Inflammatory macrophage treated with lipopolysaccharide for 4 hours (primary cell): ENCODE results near the gene ANKRD13D.

Experiments
- DNase-seq: peaks from one replicate; pipeline ENCODE4 v3.0.0-alpha.2; 2020

Gene ANKRD13D

DNA sequence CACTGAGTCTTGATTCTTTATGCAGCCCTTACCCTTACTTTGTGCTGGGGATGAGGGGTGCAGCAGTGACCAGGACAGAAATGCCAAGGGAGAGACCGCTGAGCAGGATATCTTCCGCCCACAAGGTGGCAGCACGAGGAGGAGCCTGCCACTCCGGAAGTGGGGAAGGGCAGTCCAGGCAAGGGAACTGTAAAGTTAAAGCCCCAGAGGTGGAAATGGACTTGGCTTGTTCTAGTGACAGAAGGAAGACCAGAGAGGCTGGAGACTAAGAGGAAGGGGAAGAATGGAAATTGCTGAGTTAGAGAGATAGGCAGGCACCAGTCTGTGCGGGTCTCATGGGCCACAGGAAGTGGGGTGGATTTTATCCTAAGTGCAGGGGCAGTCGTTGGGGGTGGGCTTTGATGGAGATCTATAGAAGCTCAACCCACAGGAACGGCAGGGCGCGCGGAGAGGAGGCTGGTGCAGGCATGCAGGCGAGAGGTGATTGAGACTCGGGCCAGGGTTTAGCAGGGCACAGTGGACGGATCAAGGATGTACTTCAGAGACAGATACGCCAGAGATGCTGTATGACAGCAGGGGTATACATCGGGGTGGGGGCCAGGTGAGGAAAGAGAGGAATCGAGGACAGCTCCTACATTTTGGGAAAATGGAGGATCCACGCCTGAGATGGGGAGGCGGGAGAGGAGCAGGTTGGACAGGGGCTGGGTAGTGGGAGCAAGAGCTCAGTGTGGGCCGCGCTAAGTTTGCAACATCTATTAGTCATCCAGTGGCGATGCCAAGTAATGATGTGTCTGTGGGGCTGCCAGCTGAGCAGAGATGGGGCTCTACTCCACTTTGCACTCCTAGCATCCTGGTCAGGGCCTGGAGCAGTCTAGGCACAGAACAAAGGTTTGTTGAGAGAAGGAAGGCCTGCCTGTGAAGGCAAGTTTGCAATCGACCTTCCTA lies 26.1 kb upstream of the ANKRD13D start:
- peak; percentile 86 for DNase-seq

DNA sequence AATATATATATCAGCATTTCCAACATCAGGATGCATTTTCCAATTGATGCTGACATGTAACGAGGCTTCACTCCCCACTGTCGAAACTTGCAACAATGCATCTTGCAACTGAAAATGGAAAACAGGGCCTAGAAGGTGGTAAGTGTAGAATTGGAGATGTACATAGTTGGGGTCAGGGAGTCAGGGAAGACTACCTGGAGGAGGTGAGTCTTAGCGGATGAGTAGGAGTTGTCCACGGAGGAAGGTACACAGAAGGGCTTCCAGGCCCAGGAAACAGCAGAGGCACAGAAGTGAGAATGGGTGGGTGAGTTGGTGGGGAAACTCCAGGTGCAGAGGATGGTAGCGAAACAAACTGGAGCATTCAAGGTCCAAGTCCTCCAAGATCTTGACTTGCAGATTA lies 24.8 kb upstream of the ANKRD13D start:
- DNase-seq: no peak

DNA sequence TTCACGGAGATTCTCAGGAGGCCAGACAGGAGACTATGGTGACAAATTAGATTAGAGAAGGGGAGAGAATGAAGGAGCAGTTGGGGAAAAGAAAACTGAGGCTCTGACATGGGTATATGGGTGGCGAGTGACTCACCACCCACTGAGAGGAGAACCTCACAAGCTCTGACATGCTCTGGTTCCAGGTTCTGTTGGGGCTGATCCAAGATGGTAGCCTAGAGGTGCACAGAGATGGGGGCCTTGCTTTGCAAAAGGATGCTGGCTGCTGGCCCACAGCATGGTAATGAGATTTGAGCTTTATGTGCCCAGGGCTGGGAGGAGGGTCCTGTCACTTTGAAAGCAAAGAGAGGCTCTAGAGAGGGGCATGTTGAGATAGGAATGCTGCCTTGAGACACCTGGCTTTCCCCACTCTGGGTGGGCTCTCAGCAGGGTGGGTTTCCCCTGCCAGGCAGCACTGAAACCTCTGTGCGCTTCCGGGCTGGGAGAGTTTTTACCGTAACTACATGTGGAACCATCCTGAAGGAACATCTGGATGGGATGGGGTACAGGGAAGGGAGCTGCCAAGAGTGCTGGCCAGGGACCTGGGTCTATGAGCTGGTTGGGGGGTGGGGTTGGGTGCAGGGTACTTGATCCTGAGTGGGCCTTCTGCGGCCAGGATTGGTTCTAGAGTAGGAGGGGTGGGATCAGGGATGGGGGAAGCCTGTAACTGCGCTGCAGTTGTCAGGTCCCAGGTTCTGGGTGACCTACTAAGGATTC lies 24.0 kb upstream of the ANKRD13D start:
- DNase-seq: no peak

DNA sequence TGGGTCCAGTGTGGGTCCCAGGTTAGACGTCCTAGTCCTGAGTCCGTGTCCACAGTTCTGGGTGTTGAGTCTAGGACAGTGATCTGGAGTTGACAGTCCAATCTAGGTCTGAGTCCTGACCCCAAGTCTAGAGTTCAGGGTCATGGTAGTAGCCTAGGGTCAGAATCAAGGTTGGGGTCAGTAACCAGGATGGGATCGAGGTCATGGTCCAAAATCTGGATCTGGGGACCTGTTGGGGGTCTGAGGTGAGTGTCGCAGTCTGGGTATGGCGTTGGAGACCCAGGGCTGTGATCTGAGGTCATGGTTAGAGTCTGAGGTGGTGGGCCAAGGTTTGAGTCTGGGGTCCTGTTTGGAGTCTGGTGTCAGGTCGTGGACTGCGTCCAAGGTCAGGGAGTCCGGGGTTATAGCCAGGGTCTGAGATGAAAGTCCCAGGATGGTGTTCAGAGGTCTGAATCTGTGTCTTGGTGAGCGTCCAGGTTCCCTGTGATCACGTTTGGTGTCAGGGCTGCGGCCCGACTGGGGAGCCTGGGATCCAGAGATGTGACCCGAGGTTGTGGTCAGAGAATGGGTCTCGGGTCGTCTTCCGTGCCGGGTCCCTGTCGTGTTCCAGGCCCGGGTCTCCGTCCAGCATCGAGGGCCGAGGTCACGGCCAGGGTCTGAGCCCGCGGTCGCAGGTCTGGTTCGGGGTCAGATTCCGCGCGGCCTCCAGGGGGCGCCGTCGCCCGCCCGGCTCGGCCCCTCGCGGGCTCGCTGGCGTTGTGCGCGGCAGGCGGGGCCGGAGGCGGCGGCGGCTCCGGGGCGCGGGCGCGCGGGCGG lies 23.3 kb upstream of the ANKRD13D start:
- DNase-seq: peak; percentile 75

DNA sequence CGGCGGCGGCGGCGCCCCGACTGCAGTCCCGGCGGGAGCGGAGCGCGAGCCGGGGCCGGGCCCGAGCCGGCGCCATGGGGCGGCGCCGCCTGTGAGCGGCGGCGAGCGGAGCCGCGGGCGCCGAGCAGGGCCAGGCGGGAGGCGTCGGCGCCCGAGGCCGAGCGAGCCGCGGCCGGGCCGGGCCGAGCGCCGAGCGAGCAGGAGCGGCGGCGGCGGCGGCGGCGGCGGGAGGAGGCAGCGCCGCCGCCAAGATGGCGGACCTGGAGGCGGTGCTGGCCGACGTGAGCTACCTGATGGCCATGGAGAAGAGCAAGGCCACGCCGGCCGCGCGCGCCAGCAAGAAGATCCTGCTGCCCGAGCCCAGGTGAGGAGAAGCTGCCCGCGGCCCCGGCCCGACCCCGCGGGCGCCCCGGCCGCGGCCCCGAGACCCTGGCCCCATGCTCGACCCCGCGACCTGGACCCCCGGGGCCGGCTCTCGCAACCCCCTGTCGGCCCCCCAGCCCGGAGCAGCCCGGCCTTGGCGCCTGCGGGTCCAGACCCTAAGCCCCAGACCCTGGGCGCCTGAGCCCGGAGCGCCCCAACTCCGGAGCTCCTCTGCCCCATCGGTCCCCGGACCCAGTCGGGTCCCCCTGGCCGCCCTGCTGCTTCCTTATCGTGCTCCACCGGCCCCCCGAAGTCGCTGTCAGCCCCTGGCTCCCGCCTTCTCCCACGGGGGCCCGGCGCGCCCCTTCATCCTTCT lies 22.5 kb upstream of the ANKRD13D start, which contains the start of gene GRK2:
GRK2 (plus strand) TSS at position 25 of the 739 bp plus-strand sequence; CDS start at position 252, 227 bp downstream.
- DNase-seq: peak; percentile 70

DNA sequence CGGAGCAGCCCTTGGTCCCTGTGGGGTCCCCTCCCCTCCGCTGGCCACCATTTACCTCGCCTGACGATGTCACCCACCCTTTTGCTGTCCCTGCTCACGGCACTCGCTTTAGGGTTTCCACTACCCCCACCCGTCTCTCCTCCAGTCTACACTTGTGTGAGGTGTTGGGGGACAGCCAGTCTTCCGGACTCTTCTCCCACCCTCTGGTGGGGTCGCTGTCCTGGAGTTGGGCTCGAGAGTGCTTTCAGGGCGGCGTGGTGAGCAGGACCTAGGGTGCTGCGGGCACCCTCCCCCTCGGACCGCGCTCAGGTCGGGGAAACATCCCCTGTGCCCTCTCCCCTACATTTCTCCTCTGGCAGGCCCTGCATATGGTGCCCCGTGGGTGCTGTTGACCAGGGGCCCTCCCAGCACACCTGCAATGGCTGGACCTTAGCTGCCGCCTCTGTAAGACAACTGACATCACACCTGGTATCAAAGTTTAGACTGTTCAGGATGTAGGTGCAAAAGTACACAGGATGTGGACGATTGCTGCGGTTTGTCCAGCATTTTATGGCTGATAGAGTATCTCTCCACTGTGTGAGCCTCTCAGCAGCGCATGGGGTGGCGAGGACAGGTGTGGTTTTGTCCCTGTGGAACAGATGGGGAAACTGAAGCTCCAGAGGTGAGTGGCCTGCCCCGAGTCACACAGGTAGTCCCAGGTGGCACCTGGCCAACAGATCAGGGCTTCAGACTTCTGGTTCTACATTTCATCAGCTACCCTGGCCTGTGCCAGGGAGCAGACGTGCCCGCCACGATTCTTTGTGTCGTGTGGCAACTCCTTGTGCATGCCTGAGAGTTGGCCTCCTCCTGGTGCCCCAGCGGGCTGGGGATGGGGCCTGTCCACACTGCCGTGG lies 21.7 kb upstream of the ANKRD13D start:
- no peak for DNase-seq

DNA sequence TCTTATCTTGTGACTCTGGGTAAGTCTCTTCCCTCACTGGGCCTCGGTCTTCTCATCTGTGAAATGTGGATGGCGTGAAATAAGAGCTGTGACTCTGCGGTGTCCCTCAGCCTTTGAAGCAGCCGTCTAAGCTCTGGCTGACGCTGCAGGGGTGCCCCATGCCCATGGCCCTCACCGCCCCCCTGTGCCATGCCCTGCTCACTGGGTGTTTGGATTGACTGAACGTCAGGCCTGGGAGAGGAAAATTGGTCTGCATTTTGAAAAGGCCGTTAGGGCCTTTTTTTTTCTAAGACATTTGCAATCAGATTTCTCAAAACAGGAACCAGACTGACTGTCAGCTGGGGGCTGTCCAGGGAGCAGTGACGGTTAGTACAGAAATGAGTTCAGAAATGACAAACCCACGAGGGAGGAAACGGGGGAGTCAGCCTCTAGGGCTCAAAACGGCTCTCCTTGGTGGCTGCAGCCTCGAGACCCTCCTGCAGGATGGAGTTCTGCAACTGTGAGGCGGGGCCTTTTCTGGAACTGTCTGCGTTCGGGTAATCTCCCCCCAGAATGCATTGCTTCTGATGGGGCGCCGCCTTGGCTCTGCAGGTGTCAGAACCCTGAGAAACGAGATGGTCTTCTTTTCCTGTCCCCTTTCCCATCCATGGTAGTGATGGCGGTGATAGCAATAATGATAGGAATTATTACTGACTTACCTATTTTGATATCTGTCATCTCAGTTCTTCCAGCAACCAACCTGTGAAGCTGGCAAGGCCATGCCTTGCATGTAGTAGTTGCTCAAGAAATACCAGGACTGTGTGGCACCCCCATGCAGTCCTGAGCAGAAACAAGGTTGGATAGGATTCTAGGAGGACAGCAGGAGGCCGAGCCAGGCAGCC lies 20.8 kb upstream of the ANKRD13D start:
- DNase-seq: peak; percentile 91

DNA sequence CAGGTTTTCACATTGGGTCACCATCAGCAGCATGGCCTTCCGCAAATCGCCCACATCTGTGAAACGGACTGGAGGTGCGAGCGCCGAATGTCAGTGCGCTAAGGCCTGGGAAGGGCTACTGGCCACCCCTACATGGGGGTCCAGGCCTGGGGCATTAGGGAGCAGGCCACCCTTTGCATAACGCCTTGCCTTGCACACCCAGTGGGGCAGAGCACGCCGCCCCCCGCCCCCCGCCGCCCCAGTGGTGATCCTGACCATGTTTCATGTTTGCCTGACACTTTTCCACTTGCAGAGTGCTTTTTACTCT lies 20.2 kb upstream of the ANKRD13D start:
- DNase-seq: no peak

DNA sequence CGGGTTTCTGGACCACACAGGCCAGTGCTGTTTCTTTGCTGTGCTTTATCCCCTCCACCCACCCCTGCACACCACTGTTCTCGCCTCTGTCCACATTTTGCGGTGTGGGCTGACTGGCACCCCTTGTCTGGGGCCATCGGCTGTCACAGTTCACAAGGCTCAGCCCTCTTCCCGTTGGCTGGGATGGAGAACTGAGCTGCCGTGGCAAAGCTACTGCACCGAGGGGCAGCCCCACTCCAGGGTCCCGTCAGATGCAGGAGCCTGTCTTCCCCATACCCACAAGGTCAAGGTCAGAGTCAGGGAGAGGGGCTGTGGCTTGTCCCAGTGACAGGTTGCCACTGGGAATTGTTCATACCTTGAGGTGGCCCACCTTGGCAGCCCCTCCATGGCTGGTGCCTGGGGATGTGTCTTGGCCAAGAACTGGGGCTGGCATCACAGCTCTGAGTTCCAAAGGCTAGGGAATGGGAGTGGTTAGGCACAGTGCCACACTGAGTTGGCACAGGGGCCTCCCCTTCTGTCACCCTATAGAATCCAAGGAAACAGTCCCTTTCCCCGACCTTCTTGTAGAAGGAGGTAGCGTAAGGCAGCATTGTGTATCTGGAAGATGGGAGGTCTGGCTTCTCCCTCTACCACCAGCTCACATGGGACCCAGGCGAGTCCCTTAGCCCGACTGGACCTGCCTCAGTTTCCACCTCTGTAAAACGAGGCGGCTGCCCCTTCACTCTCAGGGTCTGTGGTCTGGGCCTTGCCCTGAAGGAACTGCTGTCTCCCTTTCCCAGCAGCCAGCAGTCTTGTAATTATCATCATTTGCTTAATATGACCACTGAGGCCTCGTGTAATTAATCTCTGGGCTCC lies 19.5 kb upstream of the ANKRD13D start:
- DNase-seq: no peak

DNA sequence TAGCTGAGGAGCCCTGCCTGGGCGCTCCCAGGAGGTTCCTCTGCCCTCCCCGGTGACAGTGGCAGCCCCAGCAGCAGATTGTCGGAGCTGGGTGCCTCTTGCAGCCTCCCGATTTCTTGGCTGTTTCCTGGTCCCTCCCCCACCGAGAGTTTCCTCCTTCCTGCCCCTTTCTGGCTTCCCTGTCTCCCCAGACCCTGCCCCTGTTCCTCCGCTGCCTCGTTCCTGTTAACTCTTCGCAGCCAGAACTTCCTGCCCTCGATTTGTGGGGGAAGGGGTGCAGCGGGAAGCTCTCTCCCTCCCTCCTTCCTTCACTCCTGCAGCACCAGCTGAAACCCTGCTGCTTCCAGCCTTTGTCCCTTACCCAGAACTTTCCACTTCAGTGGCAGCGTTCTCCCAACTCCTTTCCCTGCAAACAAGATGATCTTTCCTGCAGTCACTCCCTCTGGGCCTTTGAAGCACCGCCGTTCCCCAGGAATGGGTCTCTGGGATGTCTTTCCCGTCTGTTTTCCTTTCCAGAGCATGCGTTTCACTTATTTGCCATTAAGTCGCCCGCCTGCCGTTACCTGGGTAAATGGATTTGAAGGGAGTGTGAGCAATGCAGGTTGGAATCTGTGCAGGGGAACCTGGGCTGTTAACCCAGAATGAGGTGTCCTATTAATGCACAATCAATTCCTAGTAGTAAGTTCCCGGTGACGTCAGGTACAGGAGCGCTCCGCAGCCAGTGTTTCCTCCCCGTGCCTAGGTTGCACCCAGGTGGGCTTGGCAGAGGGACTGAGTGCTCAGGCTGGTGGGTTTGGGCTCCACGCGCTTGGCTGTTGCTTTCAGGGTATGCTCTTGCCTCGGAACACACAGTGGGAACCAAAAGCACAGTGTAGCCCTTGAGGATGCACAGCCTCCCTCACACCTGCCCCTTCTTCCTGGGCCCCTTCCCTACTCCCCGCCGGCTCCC lies 18.6 kb upstream of the ANKRD13D start:
- DNase-seq: peak; percentile 35

DNA sequence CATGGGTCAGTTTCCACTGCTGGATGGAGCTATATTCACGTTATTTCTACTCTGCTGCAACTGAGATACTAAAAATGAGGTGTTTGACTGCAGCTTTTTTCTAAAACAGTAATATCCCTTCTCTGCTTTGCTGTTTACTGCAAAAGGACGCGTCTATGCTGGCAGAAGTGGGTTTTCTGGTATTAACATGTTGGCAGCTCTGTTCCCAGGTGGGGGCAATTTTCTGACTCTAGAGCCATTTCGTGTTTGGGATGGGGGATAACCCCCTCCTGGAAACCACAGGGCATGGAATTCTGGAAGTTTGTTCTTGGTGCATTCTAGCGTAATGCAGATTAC lies 17.9 kb upstream of the ANKRD13D start:
- DNase-seq: no peak

DNA sequence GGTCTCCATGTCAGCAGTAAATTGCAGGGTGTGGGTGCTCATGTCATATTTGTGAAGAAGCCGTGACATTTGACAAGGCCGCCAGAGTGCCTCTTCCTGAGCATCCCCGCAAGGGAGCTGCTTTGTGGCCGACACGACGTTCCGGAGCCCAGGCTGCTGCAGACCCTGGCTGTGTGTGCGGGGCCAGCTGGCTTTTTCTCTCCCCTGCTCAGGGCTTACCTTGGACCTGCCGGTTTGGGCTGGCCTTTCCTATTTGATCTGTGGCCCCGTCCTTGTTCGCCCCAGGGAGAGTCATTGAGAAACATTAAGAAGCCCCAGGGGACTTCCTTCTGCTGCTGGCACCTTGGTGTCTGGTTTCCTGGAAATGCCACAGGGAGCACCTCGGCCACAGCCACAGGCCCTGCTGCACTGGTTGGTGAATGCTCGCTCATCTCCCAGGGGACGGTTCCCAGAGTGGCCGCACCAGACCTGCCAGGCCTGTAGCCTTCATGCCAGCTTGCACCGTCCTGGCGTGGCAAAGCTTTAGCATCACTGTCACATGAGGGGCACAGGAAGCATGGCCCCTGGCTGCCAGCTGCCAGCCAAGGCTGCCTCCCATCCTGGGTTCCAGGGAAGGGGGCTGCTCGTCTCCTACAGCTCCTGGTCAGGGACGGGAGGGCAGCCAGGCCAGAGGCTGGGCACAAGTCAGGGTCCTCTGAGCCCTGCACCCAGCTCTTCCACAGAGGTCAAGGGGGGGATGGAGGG lies 17.4 kb upstream of the ANKRD13D start:
- peak; percentile 52 for DNase-seq

DNA sequence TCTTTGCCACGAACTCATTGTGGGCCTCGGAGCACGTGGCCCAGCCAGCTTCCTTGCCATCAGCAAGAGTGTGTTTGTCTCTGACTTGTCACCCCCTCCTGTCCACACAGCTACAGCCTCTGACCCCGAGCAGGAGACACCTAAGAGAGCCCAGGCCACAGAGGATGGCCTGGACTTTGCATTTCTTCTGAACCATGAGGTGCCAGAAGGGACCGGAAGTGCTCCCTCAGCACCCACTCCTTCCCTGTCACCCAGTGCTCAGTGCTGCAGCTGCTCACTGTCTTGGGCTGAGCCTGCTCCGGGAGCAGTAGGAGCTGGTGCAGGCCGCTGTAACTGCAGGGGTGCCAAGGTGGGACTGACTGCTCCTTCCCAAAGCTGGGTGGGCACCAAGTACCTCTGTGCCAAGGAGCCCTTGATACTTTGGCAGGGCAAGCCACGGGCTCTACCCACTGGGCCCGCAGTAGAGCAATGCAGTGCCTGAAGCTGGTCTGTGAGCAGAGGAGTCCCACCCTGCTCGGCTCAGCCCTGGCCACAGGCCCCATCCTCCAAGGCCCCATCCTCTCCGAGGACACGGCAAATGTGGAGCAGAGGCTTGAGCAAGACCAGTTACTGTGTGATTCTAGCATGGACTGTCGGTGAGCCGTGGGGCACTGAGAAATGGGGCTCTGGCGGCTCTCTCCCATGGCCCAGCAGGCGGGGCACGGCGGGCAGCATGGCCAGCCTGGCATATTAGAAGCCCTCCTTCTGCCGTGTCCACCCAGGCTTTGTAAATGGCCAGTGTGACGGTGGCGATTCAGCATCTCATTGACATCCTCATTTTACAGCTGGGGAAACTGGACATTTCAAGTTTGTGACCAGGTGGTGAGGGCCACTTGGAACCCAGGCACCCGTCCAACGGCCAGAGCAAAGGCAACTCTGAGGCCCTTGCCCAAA lies 16.5 kb upstream of the ANKRD13D start:
- DNase-seq: peak; percentile 45

DNA sequence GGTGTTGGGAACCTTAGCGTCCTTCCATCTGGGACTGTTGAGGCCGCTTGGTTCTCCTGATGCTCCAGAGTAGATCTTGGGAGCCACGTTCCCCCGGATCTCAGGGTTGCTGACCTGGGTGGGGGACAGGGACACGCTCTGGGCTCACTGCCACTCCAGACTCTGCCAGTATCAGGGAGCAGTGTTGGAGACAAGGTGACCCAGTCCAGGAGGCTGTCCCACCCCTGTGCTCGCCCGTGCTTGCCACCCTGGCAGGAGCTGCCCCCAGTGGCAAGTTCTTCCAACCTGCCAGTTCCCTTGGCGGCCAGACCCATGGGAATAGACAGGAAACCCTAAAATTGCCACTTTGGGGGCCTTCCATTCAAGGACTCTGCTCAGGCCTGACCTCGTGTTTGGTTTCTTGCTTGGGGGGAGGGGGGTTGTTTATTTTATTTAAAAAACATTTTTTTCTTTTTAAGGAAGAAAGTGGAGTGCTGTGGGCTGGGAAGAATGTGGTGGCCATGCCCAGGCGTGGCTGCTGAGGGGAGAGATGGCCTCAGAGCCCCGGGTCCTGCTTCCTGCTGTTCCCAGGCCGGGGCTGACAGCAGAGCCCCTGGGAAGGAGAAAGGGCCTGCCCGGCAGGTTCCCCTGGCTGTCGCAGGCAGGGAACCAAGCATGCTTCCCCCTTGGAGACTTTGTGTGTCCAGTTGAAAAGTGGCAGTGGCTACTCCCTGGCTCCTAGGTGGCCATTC lies 15.7 kb upstream of the ANKRD13D start:
- DNase-seq: no peak

DNA sequence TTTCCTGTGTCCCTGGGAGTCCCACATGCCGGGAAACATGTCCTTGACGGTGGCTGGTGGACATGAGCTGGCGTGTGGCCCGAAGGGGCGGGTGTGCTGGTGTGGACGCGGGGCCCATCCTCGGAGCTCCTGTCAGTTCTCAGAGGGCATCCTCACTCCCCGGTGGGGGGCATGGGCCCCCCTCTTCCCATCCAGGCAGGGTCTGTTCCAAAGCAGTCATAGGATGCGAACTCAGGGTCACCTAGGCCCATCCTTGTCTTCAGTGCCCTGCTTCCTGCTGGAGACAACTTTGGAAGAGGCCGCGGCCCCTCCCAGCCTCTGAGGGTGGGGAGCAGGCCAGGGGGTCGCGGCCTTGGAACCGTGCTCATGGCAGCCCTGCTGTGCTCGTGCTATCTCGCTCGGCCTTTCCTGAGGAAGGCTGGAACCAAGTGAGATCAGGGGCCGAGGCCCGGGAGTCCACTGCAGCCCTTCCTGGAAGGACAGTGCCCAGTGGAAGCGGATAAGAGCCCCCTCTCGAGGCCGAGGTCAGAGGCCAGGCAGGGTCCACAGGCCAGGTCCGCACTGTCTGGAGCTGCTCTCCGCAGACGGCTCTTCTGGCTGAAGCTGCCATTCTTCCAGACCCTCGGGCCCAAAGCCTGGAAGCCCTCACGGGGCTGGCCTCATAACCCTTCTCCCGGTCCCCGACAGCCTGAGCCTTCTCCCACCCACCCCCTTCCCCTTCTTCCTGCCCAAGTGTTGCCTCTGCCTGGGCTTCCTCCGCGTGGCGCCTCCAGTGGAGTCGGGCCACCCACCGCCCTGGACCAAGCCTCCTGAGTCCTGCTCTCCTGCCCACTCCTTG lies 14.1 kb upstream of the ANKRD13D start:
- no peak for DNase-seq
